Thyroid gland (tissue), 4 donors: ENCODE measurements around the gene USP2.

Experiments used
- POLR2A ChIP-seq, 2 donors: fragments of 450-650 bp; IDR thresholded peaks; one replicate each; pipeline ENCODE4 v1.6.1; 2017; ENCODE audit warnings: antibody characterized with exemption in 2 of 2, mild to moderate bottlenecking in 2 of 2, moderate library complexity in 1 of 2
- TF ChIP-seq, protein P1 (sequence below), 6 experiments: fragments of 200-600 bp in 3 of 6; fragments of 450-650 bp in 3 of 6; sonication (generic) in 3 of 6; IDR thresholded peaks; one replicate each; pipeline ENCODE4 v1.5.1; 2016 to 2019; ENCODE audit warnings: antibody characterized with exemption in 6 of 6, mild to moderate bottlenecking in 2 of 6, inconsistent platforms in 1 of 6, moderate library complexity in 1 of 6

DNA sequence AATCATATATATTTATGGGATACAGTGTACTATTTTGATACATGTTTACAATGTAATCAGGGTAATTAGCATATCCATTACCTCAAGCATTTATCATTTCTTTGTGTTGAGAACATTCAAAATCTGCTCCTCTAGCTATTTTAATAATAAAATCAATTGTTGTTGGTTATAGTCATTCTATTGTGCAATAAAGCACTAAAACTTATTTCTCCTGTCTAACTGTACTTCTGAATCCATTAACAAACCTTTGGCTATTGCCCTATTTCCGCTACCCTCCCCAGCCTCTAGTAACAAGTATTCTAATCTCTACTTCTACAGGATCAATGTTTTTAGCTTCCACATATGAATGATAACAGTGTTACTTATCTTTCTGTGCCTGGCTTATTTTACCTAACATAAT is 15.3 kb upstream of the USP2 start:
- TF ChIP-seq POLR2A (IDR thresholded peaks at IDR 0.05), result no peak
- TF ChIP-seq, protein P1, sequence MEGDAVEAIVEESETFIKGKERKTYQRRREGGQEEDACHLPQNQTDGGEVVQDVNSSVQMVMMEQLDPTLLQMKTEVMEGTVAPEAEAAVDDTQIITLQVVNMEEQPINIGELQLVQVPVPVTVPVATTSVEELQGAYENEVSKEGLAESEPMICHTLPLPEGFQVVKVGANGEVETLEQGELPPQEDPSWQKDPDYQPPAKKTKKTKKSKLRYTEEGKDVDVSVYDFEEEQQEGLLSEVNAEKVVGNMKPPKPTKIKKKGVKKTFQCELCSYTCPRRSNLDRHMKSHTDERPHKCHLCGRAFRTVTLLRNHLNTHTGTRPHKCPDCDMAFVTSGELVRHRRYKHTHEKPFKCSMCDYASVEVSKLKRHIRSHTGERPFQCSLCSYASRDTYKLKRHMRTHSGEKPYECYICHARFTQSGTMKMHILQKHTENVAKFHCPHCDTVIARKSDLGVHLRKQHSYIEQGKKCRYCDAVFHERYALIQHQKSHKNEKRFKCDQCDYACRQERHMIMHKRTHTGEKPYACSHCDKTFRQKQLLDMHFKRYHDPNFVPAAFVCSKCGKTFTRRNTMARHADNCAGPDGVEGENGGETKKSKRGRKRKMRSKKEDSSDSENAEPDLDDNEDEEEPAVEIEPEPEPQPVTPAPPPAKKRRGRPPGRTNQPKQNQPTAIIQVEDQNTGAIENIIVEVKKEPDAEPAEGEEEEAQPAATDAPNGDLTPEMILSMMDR (IDR thresholded peaks at IDR 0.05), result no peak
